OCI-LY1 (cell line): ENCODE data around the gene ZBTB7C.

ENCODE experiments used
- H2AFZ ChIP-seq: fragments of 200-600 bp; sonication (generic), shearing (Covaris generic); 2 replicates; pipeline ENCODE4 v1.6.0; 2014; ENCODE audit warnings: antibody characterized with exemption, mild to moderate bottlenecking, low read length
- H3F3A ChIP-seq: fragments of 200-600 bp; sonication (generic), shearing (Covaris generic); 2 replicates; pipeline ENCODE4 v1.6.0; 2014; ENCODE audit warnings: mild to moderate bottlenecking, antibody characterized with exemption, low read length, moderate library complexity; ENCODE audit not compliant: insufficient read depth
- H3K27ac ChIP-seq: fragments of 200-600 bp; sonication (generic); 2 replicates; pipeline ENCODE4 v1.5.1; 2014; ENCODE audit warnings: low read length, mixed run types, mild to moderate bottlenecking, low read depth; ENCODE audit not compliant: poor library complexity, severe bottlenecking
- H3K27me3 ChIP-seq: fragments of 200-600 bp; sonication (generic); 2 replicates; pipeline ENCODE4 v1.6.0; 2014; ENCODE audit warnings: antibody characterized with exemption, mild to moderate bottlenecking, low read length, moderate library complexity; ENCODE audit not compliant: insufficient read depth
- H3K36me3 ChIP-seq: fragments of 200-600 bp; sonication (generic); 2 replicates; pipeline ENCODE4 v1.6.1; 2014; ENCODE audit warnings: mild to moderate bottlenecking, antibody characterized with exemption, low read length, moderate library complexity, mixed read lengths; ENCODE audit not compliant: insufficient read depth
- H3K4me1 ChIP-seq: fragments of 200-600 bp; sonication (generic); 2 replicates; pipeline ENCODE4 v1.5.1; 2014; ENCODE audit warnings: mild to moderate bottlenecking, low read length, moderate library complexity; ENCODE audit not compliant: insufficient read depth, severe bottlenecking
- H3K4me2 ChIP-seq: fragments of 200-600 bp; sonication (generic), shearing (Covaris generic); 2 replicates; pipeline ENCODE4 v1.6.1; 2014; ENCODE audit warnings: low read length
- H3K4me3 ChIP-seq: fragments of 200-600 bp; sonication (generic); 2 replicates; pipeline ENCODE4 v1.5.1; 2014; ENCODE audit warnings: low read length, low read depth, mild to moderate bottlenecking, mixed read lengths; ENCODE audit not compliant: poor library complexity, severe bottlenecking
- H3K79me2 ChIP-seq: fragments of 200-600 bp; shearing (Covaris generic); 2 replicates; pipeline ENCODE4 v1.6.1; 2016; ENCODE audit warnings: mixed run types, low read length, mixed read lengths; ENCODE audit not compliant: insufficient read depth
- H3K9ac ChIP-seq: fragments of 200-600 bp; sonication (generic), shearing (Covaris generic); 2 replicates; pipeline ENCODE4 v1.6.1; 2014; ENCODE audit warnings: mild to moderate bottlenecking, low read length, mixed read lengths
- H3K9me2 ChIP-seq: fragments of 200-600 bp; sonication (generic), shearing (Covaris generic); 2 replicates; pipeline ENCODE4 v1.6.1; 2014; ENCODE audit warnings: low read depth, mild to moderate bottlenecking, low read length, mixed read lengths
- H3K9me3 ChIP-seq: fragments of 200-600 bp; shearing (Covaris generic); 2 replicates; pipeline ENCODE4 v1.6.1; 2014; ENCODE audit warnings: low read length, mixed read lengths
- H4K20me1 ChIP-seq: fragments of 200-600 bp; sonication (generic), shearing (Covaris generic); 2 replicates; pipeline ENCODE4 v1.6.0; 2016; ENCODE audit warnings: mild to moderate bottlenecking, low read length; ENCODE audit not compliant: insufficient read depth
- CTCF ChIP-seq: fragments of 200-600 bp; sonication (generic), shearing (Covaris generic); IDR thresholded peaks from 2 replicates; pipeline ENCODE4 v1.5.1; 2017; ENCODE audit warnings: mild to moderate bottlenecking, antibody characterized with exemption, low read length, moderate library complexity, mixed read lengths
- EZH2 ChIP-seq: fragments of 200-600 bp; sonication (generic), shearing (Covaris generic); IDR thresholded peaks from 2 replicates; pipeline ENCODE4 v1.8.0; 2017; ENCODE audit warnings: borderline replicate concordance, mixed run types, mild to moderate bottlenecking, antibody characterized with exemption, low read length, moderate library complexity, mixed read lengths

ZBTB7C gene

DNA sequence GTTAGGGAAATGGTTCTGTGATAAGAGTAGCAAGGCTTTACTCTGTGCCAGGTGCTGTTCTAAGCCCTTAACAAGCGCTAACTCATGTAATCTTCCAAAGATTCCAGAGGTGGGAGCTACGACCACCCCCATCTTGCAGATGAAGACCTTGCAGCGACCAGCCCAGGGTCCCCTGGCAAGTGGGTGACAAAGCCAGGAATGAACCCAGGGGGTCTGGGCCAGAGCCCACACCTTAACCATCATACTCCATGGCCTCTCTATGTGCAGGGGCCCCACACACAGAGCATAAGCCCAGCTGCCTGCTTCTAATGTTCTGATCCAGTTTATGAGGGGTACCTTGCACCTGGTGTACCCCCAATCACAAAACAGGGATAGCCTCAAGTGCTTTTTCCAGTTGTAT lies 105.3 kb downstream of the ZBTB7C start:
- H2AFZ ChIP-seq, result no peak overlapping the region
- no peak overlapping the region for H3K27ac ChIP-seq
- H3F3A ChIP-seq, result no peaks in the 10 kb centered on the region
- H3K9ac ChIP-seq, result no peak overlapping the region
- H4K20me1 ChIP-seq, result no peaks in the 10 kb centered on the region
- no peak overlapping the region for H3K4me2 ChIP-seq
- no peaks in the 10 kb centered on the region for H3K9me2 ChIP-seq
- no peaks in the 10 kb centered on the region for H3K79me2 ChIP-seq
- H3K4me1 ChIP-seq, result no peaks in the 10 kb centered on the region
- H3K4me3 ChIP-seq, result no peak overlapping the region
- no peaks in the 10 kb centered on the region for H3K36me3 ChIP-seq
- H3K27me3 ChIP-seq, result no peaks in the 10 kb centered on the region; the same call in 1 of the 2 replicates
- no peak for TF ChIP-seq EZH2
- no peak for TF ChIP-seq CTCF
- H3K9me3 ChIP-seq, result no peaks in the 10 kb centered on the region

GRCh38 chr18:48302736-48303135 lies 106.4 kb downstream of the ZBTB7C start:
- Histone ChIP-seq H3K27me3 (no peaks in the 10 kb centered on the region; the same call in 1 of the 2 replicates), H3F3A (no peaks in the 10 kb centered on the region), H2AFZ (no peak overlapping the region), H3K4me2 (no peak overlapping the region), H4K20me1 (no peaks in the 10 kb centered on the region), H3K4me3 (no peak overlapping the region), H3K9ac (no peak overlapping the region), H3K9me2 (no peaks in the 10 kb centered on the region), H3K4me1 (no peaks in the 10 kb centered on the region), H3K36me3 (no peaks in the 10 kb centered on the region), H3K9me3 (no peaks in the 10 kb centered on the region), H3K79me2 (no peaks in the 10 kb centered on the region), H3K27ac (no peak overlapping the region)
- TF ChIP-seq CTCF, result no peak
- TF ChIP-seq EZH2, result no peak

DNA sequence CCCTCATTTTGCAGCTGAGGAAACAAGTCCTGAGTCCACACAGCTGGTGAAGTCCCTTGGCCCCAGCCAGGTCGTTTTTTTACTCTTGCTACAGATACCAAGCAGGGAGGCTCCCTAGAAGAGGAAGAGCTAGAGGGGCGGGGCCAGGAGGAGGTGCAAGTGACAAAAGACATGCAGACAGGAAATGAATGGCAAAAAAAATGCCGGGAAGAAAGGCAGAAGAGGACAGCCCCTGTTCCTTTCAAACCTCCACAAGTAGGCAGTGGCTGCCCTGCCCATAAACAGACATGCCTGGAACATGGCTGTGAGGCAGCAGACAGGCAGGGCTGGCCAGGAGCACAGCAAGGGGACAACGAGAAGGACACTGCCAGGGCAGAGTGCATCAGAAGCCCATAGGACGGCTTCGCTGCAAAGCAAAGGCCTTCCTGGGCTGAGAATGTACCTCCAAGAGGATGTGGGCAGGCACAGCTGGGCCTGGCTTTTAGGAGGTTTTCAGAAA lies 108.7 kb downstream of the ZBTB7C start:
- H2AFZ ChIP-seq, result no peak overlapping the region
- H3K27ac ChIP-seq, result no peak overlapping the region
- H3K4me1 ChIP-seq, result no peaks in the 10 kb centered on the region
- no peak overlapping the region for H3K4me3 ChIP-seq
- H3K79me2 ChIP-seq, result no peaks in the 10 kb centered on the region
- no peaks in the 10 kb centered on the region for H3K36me3 ChIP-seq
- no peak overlapping the region for H3K4me2 ChIP-seq
- H3K9me2 ChIP-seq, result no peaks in the 10 kb centered on the region
- TF ChIP-seq CTCF, result no peak
- TF ChIP-seq EZH2, result no peak
- H4K20me1 ChIP-seq, result no peaks in the 10 kb centered on the region
- no peaks in the 10 kb centered on the region for H3K9me3 ChIP-seq
- H3K9ac ChIP-seq, result no peak overlapping the region
- no peaks in the 10 kb centered on the region for H3F3A ChIP-seq
- no peaks in the 10 kb centered on the region for H3K27me3 ChIP-seq
